IMR-90 (cell line): ENCODE data around the gene FGD3. TPM values are rescaled to one million over a fixed set of nuclear protein-coding genes. Genes with fewer than 3 reads are reported as not detected.

Experiments
- ATAC-seq: fragments of 200-7000 bp; cut with Tn5 transposase; 2 replicates; pipeline ENCODE4 v1.9.1; 2020; ENCODE audit warnings: low read depth, mild to moderate bottlenecking, moderate library complexity
- BruUV-seq: library from RNA; stranded (reverse); fragments of 400-500 nt; replicated peaks from 2 replicates; lab custom pipeline; 2021; lab: Mats Ljungman, UMichigan
- CTCF ChIA-PET: fragments of 300-600 bp; formaldehyde crosslinking; extraction: SDS; loops from one replicate; lab custom pipeline; 2021; ENCODE audit warnings: antibody characterized with exemption; lab: Yijun Ruan, JAX
- POLR2A ChIA-PET: fragments of 300-600 bp; sonication (Branson Sonifier 250); formaldehyde crosslinking; loops from one replicate; lab custom pipeline; 2022; ENCODE audit warnings: antibody characterized with exemption; ENCODE audit not compliant: unreplicated experiment; lab: Charles Lee
- DNase-seq: peaks from one replicate; pipeline ENCODE4 v3.0.0; 2013
- H2AFZ ChIP-seq: replicated peaks from 2 replicates; pipeline ENCODE3; 2013; ENCODE audit warnings: low read length, mild to moderate bottlenecking; ENCODE audit not compliant: poor library complexity
- H2AK5ac ChIP-seq: 2 replicates; pipeline ENCODE4 v1.6.1; 2013; ENCODE audit warnings: low read depth, low read length, inconsistent platforms
- H2AK9ac ChIP-seq: replicated peaks from 2 replicates; pipeline ENCODE3; 2013; ENCODE audit warnings: mild to moderate bottlenecking, low read depth, low read length, moderate library complexity; ENCODE audit not compliant: poor library complexity
- H2BK120ac ChIP-seq: 2 replicates; pipeline ENCODE4 v1.6.1; 2013; ENCODE audit warnings: low read depth, low read length, inconsistent platforms
- H2BK15ac ChIP-seq: 3 replicates; pipeline ENCODE4 v1.6.1; 2013; ENCODE audit warnings: low read depth, low read length, inconsistent platforms
- H2BK20ac ChIP-seq: 2 replicates; pipeline ENCODE4 v1.6.1; 2013; ENCODE audit warnings: low read depth, mild to moderate bottlenecking, inconsistent platforms, low read length, moderate library complexity
- H2BK5ac ChIP-seq: 2 replicates; pipeline ENCODE4 v1.6.1; 2013; ENCODE audit warnings: mild to moderate bottlenecking, low read depth, low read length, inconsistent platforms; ENCODE audit not compliant: poor library complexity, severe bottlenecking
- H3K14ac ChIP-seq: replicated peaks from 2 replicates; pipeline ENCODE4 v1.6.1; 2013; ENCODE audit warnings: low read depth, low read length, inconsistent platforms
- H3K18ac ChIP-seq: 2 replicates; pipeline ENCODE4 v1.6.1; 2013; ENCODE audit warnings: low read depth, low read length, control low read depth
- H3K23ac ChIP-seq: 2 replicates; pipeline ENCODE4 v1.6.1; 2013; ENCODE audit warnings: low read depth, low read length, inconsistent platforms
- H3K27ac ChIP-seq: 2 replicates; pipeline ENCODE4 v1.5.1; 2013; ENCODE audit warnings: mild to moderate bottlenecking, control low read depth, low read length; ENCODE audit not compliant: insufficient read depth
- H3K27me3 ChIP-seq: 2 replicates; pipeline ENCODE4 v1.6.1; 2013; ENCODE audit warnings: low read length; ENCODE audit not compliant: control insufficient read depth, insufficient read depth
- H3K36me3 ChIP-seq: 2 replicates; pipeline ENCODE4 v1.6.1; 2013; ENCODE audit warnings: low read length, mixed read lengths; ENCODE audit not compliant: control insufficient read depth, insufficient read depth
- H3K4ac ChIP-seq: 2 replicates; pipeline ENCODE4 v1.6.1; 2013; ENCODE audit warnings: low read depth, low read length, inconsistent platforms
- H3K4me1 ChIP-seq: 2 replicates; pipeline ENCODE4 v1.6.1; 2013; ENCODE audit warnings: low read length, mixed read lengths; ENCODE audit not compliant: control insufficient read depth, insufficient read depth
- H3K4me2 ChIP-seq: 2 replicates; pipeline ENCODE4 v1.6.1; 2013; ENCODE audit warnings: low read depth, mild to moderate bottlenecking, control low read depth, low read length, moderate library complexity
- H3K4me3 ChIP-seq: 2 replicates; pipeline ENCODE4 v1.5.1; 2013; ENCODE audit warnings: low read depth, mild to moderate bottlenecking, control low read depth, low read length, moderate library complexity; ENCODE audit not compliant: insufficient read depth
- H3K56ac ChIP-seq: 2 replicates; pipeline ENCODE4 v1.6.1; 2013; ENCODE audit warnings: low read length, inconsistent platforms; ENCODE audit not compliant: insufficient read depth; ENCODE audit errors: extremely low read depth
- H3K79me1 ChIP-seq, 2 experiments: 2 replicates each; pipeline ENCODE4 v1.6.1; 2013; ENCODE audit warnings: low read length in 2 of 2, inconsistent platforms in 1 of 2, low read depth in 1 of 2
- H3K9ac ChIP-seq: 2 replicates; pipeline ENCODE4 v1.6.1; 2013; ENCODE audit warnings: low read depth, low read length, control low read depth
- H3K9me1 ChIP-seq: 2 replicates; pipeline ENCODE4 v1.6.1; 2013; ENCODE audit warnings: low read length, inconsistent platforms; ENCODE audit not compliant: insufficient read depth
- H3K9me3 ChIP-seq: 2 replicates; pipeline ENCODE4 v1.6.1; 2013; ENCODE audit warnings: low read length; ENCODE audit not compliant: control insufficient read depth, insufficient read depth
- H4K20me1 ChIP-seq: 2 replicates; pipeline ENCODE4 v1.6.1; 2013; ENCODE audit warnings: low read length, inconsistent platforms; ENCODE audit not compliant: insufficient read depth
- H4K5ac ChIP-seq: 2 replicates; pipeline ENCODE4 v1.6.1; 2013; ENCODE audit warnings: mild to moderate bottlenecking, low read depth, low read length, control low read depth
- H4K8ac ChIP-seq, 2 experiments: 2 replicates each; pipeline ENCODE4 v1.6.1; 2013; ENCODE audit warnings: low read depth in 2 of 2, low read length in 2 of 2, control low read depth in 1 of 2, inconsistent platforms in 1 of 2
- H4K91ac ChIP-seq: 2 replicates; pipeline ENCODE4 v1.6.1; 2013; ENCODE audit warnings: low read depth, low read length, inconsistent platforms; ENCODE audit not compliant: insufficient read depth
- BHLHE40 ChIP-seq: fragments of 150-350 bp; IDR thresholded peaks from 2 replicates; pipeline ENCODE4 v1.6.1; 2016; ENCODE audit warnings: mild to moderate bottlenecking, low read depth, low read length
- CEBPB ChIP-seq: IDR thresholded peaks from 2 replicates; pipeline ENCODE4 v1.6.1; 2012; ENCODE audit warnings: low read depth, low read length, improper control_type of control experiment
- CHD1 ChIP-seq: IDR thresholded peaks from 2 replicates; pipeline ENCODE4 v1.6.1; 2012; ENCODE audit warnings: low read depth, low read length, improper control_type of control experiment
- CTCF ChIP-seq: conservative IDR thresholded peaks from 2 replicates; pipeline ENCODE4 v1.5.1; 2012; ENCODE audit warnings: mild to moderate bottlenecking, low read depth, low read length, improper control_type of control experiment
- ELK1 ChIP-seq: fragments of 150-350 bp; IDR thresholded peaks from 2 replicates; pipeline ENCODE4 v1.6.1; 2016; ENCODE audit warnings: low read depth, mild to moderate bottlenecking, low read length, moderate library complexity, borderline replicate concordance
- FOS ChIP-seq: fragments of 150-350 bp; IDR thresholded peaks from 2 replicates; pipeline ENCODE4 v1.6.1; 2016; ENCODE audit warnings: low read depth, low read length
- MAFK ChIP-seq: IDR thresholded peaks from 2 replicates; pipeline ENCODE4 v1.6.1; 2012; ENCODE audit warnings: low read depth, low read length, improper control_type of control experiment
- NFE2L2 ChIP-seq: fragments of 150-350 bp; IDR thresholded peaks from 2 replicates; pipeline ENCODE4 v1.6.1; 2016; ENCODE audit warnings: low read depth, mild to moderate bottlenecking, low read length
- POLR2A ChIP-seq: IDR thresholded peaks from 2 replicates; pipeline ENCODE4 v1.6.1; 2012; ENCODE audit warnings: mild to moderate bottlenecking, low read depth, low read length
- RAD21 ChIP-seq: IDR thresholded peaks from 2 replicates; pipeline ENCODE4 v1.6.1; 2012; ENCODE audit warnings: low read length, improper control_type of control experiment
- RCOR1 ChIP-seq: IDR thresholded peaks from 2 replicates; pipeline ENCODE4 v1.6.1; 2012; ENCODE audit warnings: mild to moderate bottlenecking, low read length, improper control_type of control experiment; ENCODE audit not compliant: insufficient replicate concordance
- RFX5 ChIP-seq: IDR thresholded peaks from 2 replicates; pipeline ENCODE4 v1.8.0; 2012; ENCODE audit warnings: low read depth, mild to moderate bottlenecking, low read length, moderate library complexity
- WGBS, 2 experiments: methylation state at CpG; one replicate each; pipeline versions ENCODE4 v1.1.5 to v1.1.7; 2013; ENCODE audit warnings: missing lambda C conversion rate in 2 of 2; ENCODE audit not compliant: insufficient read length in 1 of 2; ENCODE audit errors: extremely low coverage in 2 of 2; 5-methylcytosine and 5-hydroxymethylcytosine counted together
- dilution Hi-C: fragments of 300-500 bp; cut with HindIII; formaldehyde crosslinking; loops from one replicate; pipeline ENCODE4 v1.14.3; 2018; ENCODE audit warnings: low sequenced_read_pairs; ENCODE audit not compliant: unreplicated experiment
- in situ Hi-C: fragments of 300-500 bp; cut with MboI; formaldehyde crosslinking; loops from 3 replicates; pipeline ENCODE4 v1.14.3; 2019; ENCODE audit warnings: low sequenced_read_pairs, inconsistent platforms, mixed read lengths
- intact Hi-C: fragments of 100-400 bp; cut with micrococcal nuclease; formaldehyde crosslinking; loops from 2 replicates; pipeline ENCODE4 v1.10.0; 2022
- polyA plus RNA-seq, 3 experiments: library from polyadenylated mRNA; depleted of rRNA; stranded (reverse); fragments of >200 nt; gene quantifications; 2 replicates each; pipeline ENCODE4 v1.2.3, GENCODE V29; 2012; ENCODE audit warnings: low replicate concordance in 1 of 3
- total RNA-seq: library from RNA; depleted of rRNA; stranded (reverse); fragments of >200 nt; gene quantifications from 2 replicates; pipeline ENCODE4 v1.2.3, GENCODE V29; 2012
- TF ChIP-seq, protein P1 (sequence below): fragments of 150-350 bp; IDR thresholded peaks from 2 replicates; pipeline ENCODE4 v1.6.1; 2017; ENCODE audit warnings: mild to moderate bottlenecking, antibody characterized with exemption, low read length, low read depth

The FGD3 gene
- total and polyA plus RNA-seq, 2 of the 4 experiments (the other 2 are of a cell fraction): not detected

- H3K4ac ChIP-seq: no peak overlapping the region
- POLR2A ChIA-PET: no interaction called here
- no peak overlapping the region for H3K4me2 ChIP-seq
- no peak overlapping the region for H2AK9ac ChIP-seq
- H4K5ac ChIP-seq: no peak overlapping the region
- DNase-seq: no peak
- no peak overlapping the region for H2BK5ac ChIP-seq
- peaks cover 4% of the 10 kb centered on the region; the same call in 1 of the 2 replicates for H3K9me3 ChIP-seq
- no peak overlapping the region for H2AFZ ChIP-seq
- no peaks in the 10 kb centered on the region for H3K36me3 ChIP-seq
- H4K8ac ChIP-seq: no peak overlapping the region
- H3K27ac ChIP-seq: no peak overlapping the region
- intact Hi-C loops: no loop called here
- no peak overlapping the region for H2BK15ac ChIP-seq
- no peak for ATAC-seq
- no peaks in the 10 kb centered on the region for H4K20me1 ChIP-seq
- no peaks in the 10 kb centered on the region; the same call in 1 of the 2 replicates for H3K9me1 ChIP-seq
- H2BK120ac ChIP-seq: no peak overlapping the region
- no peak overlapping the region for H3K4me3 ChIP-seq
- no peaks in the 10 kb centered on the region for H3K79me1 ChIP-seq
- H3K18ac ChIP-seq: no peak overlapping the region
- H3K56ac ChIP-seq: no peak overlapping the region
- TF ChIP-seq BHLHE40 (no peak), FOS (no peak), CHD1 (no peak), CTCF (no peak), RAD21 (no peak), ELK1 (no peak), MAFK (no peak), RFX5 (no peak), CEBPB (no peak), NFE2L2 (no peak), RCOR1 (no peak), POLR2A (no peak)
- TF ChIP-seq, protein P1, sequence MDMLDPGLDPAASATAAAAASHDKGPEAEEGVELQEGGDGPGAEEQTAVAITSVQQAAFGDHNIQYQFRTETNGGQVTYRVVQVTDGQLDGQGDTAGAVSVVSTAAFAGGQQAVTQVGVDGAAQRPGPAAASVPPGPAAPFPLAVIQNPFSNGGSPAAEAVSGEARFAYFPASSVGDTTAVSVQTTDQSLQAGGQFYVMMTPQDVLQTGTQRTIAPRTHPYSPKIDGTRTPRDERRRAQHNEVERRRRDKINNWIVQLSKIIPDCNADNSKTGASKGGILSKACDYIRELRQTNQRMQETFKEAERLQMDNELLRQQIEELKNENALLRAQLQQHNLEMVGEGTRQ: no peak
- in situ Hi-C loops: no loop called here
- no peak overlapping the region for H4K91ac ChIP-seq
- no peak overlapping the region for H2BK20ac ChIP-seq
- H3K27me3 ChIP-seq: no peaks in the 10 kb centered on the region; the same call in 1 of the 2 replicates
- CTCF ChIA-PET: no interaction called here
- no peak overlapping the region for H3K14ac ChIP-seq
- no TSS peak for BruUV-seq
- dilution Hi-C loops: no loop called here
- no peak overlapping the region for H3K9ac ChIP-seq
- H2AK5ac ChIP-seq: no peak overlapping the region
- WGBS, 2 experiments: 100% methylated on average over 2 of the region's 6 CpGs; no CpG with 5 or more reads in 1 of the 2 experiments
- peaks cover 3% of the 10 kb centered on the region for H3K4me1 ChIP-seq
- H3K23ac ChIP-seq: no peak overlapping the region
These were observed 137.2 kb downstream of the FGD3 start for GRCh38 chr9:93084471-93084881.
